CD4-positive, alpha-beta T cell treated with Interleukin-6 for 4 hours (primary cell): ENCODE measurements around the gene MCCD1.

Experiments used
- DNase-seq: peaks from one replicate; pipeline ENCODE4 v3.0.0-alpha.2; 2020; ENCODE audit warnings: mixed read lengths

The MCCD1 gene

GRCh38 chr6:31573239-31574105 is 44.7 kb downstream of the MCCD1 start:
- no peak for DNase-seq

GRCh38 chr6:31574106-31575061 is 45.6 kb downstream of the MCCD1 start:
- DNase-seq, result no peak

GRCh38 chr6:31575335-31575901 is 46.7 kb downstream of the MCCD1 start, which contains the start of gene TNF:
Gene TNF, plus strand, starts transcription at chr6:31575565. Its CDS starts 177 bp downstream, at chr6:31575742.
- DNase-seq, result peak; percentile 76

GRCh38 chr6:31575952-31576685 is 47.4 kb downstream of the MCCD1 start:
- DNase-seq, result no peak

GRCh38 chr6:31576897-31577578 is 48.3 kb downstream of the MCCD1 start:
- DNase-seq, result peak; percentile 59

- DNase-seq, result no peak
Measured at GRCh38 chr6:31577579-31577966, 48.8 kb downstream of the MCCD1 start.

- DNase-seq, result no peak
Measured at GRCh38 chr6:31578184-31579118, 49.7 kb downstream of the MCCD1 start.

- DNase-seq, result no peak
Measured at GRCh38 chr6:31579119-31579505, 50.4 kb downstream of the MCCD1 start.
